Measurements from ENCODE around the gene FASTK.

DNA sequence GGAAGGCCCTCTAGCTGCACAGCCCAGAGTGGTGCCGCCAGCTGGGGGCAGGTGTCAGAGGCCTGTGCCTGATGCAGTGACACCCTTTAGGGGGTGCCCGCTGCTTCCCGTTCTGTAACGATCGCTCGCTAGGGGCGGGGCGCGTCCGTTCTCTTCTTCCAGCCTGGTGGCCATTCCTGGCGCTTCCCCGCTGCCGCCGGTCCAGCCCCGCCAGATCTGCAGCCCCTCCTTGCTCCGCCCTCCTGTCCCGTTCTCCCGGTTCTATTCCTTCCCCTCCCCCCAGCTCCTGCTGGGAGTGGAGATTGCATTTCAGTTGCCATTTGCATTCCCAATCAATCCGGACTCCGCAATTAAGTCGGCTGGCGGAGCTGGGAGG is 44.8 kb upstream of the FASTK start:
- TF ChIP-seq, protein P1, sequence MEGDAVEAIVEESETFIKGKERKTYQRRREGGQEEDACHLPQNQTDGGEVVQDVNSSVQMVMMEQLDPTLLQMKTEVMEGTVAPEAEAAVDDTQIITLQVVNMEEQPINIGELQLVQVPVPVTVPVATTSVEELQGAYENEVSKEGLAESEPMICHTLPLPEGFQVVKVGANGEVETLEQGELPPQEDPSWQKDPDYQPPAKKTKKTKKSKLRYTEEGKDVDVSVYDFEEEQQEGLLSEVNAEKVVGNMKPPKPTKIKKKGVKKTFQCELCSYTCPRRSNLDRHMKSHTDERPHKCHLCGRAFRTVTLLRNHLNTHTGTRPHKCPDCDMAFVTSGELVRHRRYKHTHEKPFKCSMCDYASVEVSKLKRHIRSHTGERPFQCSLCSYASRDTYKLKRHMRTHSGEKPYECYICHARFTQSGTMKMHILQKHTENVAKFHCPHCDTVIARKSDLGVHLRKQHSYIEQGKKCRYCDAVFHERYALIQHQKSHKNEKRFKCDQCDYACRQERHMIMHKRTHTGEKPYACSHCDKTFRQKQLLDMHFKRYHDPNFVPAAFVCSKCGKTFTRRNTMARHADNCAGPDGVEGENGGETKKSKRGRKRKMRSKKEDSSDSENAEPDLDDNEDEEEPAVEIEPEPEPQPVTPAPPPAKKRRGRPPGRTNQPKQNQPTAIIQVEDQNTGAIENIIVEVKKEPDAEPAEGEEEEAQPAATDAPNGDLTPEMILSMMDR (IDR thresholded peaks at IDR 0.05), result peak in 2 of 6 experiments; percentile 6 to 35
- TF ChIP-seq POLR2A (IDR thresholded peaks at IDR 0.05), result no peak
